Common myeloid progenitor, CD34-positive (primary cell): ENCODE measurements around the gene MSH2.

ENCODE experiments used
- CTCF ChIA-PET: fragments of 350-600 bp; sonication (Branson Sonifier 250); formaldehyde crosslinking; loops from one replicate; lab custom pipeline; 2021; ENCODE audit warnings: antibody characterized with exemption; lab: Charles Lee
- POLR2A ChIA-PET: fragments of 350-600 bp; sonication (Branson Sonifier 250); formaldehyde crosslinking; loops from one replicate; lab custom pipeline; 2021; ENCODE audit warnings: antibody characterized with exemption; lab: Charles Lee
- DNase-seq, 3 donors: peaks; one replicate each; pipeline versions ENCODE4 v3.0.0 to v3.0.0-alpha.2; 2013
- H3K27ac ChIP-seq, 2 experiments: 1 replicate in 1 of 2; 2 replicates in 1 of 2; pipeline ENCODE4 v1.7.0; 2013; ENCODE audit warnings: inconsistent platforms in 2 of 2, low read length in 2 of 2, mild to moderate bottlenecking in 2 of 2, low read depth in 1 of 2, moderate library complexity in 1 of 2; ENCODE audit not compliant: severe bottlenecking in 2 of 2, insufficient read depth in 1 of 2, poor library complexity in 1 of 2
- H3K27me3 ChIP-seq, 5 experiments: replicated peaks in 2 of 5; 1 replicate in 3 of 5; 2 replicates in 2 of 5; pipeline versions ENCODE4 v1.6.1 to v1.7.0; 2013; ENCODE audit warnings: low read length in 4 of 5, mild to moderate bottlenecking in 2 of 5, moderate library complexity in 2 of 5, inconsistent platforms in 1 of 5; ENCODE audit not compliant: insufficient read depth in 5 of 5, control insufficient read depth in 4 of 5
- H3K36me3 ChIP-seq, 4 experiments: 1 replicate in 2 of 4; 2 replicates in 2 of 4; pipeline versions ENCODE4 v1.6.1 to v1.7.0; 2013; ENCODE audit warnings: low read length in 3 of 4, control low read depth in 1 of 4, mild to moderate bottlenecking in 1 of 4; ENCODE audit not compliant: control insufficient read depth in 4 of 4, insufficient read depth in 4 of 4
- H3K4me1 ChIP-seq, 4 experiments: 1 replicate in 3 of 4; 2 replicates in 1 of 4; pipeline versions ENCODE4 v1.6.1 to v1.7.1; 2013; ENCODE audit warnings: low read length in 3 of 4, mild to moderate bottlenecking in 3 of 4, control low read depth in 1 of 4, inconsistent platforms in 1 of 4, moderate library complexity in 1 of 4; ENCODE audit not compliant: control insufficient read depth in 4 of 4, insufficient read depth in 4 of 4; ENCODE audit errors: control extremely low read depth in 1 of 4
- H3K4me3 ChIP-seq, 7 experiments: 1 replicate in 4 of 7; 2 replicates in 3 of 7; pipeline versions ENCODE4 v1.5.1 to v1.7.0; 2013; ENCODE audit warnings: mild to moderate bottlenecking in 7 of 7, low read length in 6 of 7, moderate library complexity in 6 of 7, inconsistent platforms in 2 of 7, low read depth in 2 of 7, control low read depth in 1 of 7; ENCODE audit not compliant: insufficient read depth in 4 of 7, control insufficient read depth in 1 of 7; ENCODE audit errors: extremely low read depth in 1 of 7
- H3K9me3 ChIP-seq, 5 experiments: 1 replicate in 4 of 5; 2 replicates in 1 of 5; pipeline versions ENCODE4 v1.6.1 to v1.7.1; 2013; ENCODE audit warnings: low read length in 4 of 5, mild to moderate bottlenecking in 2 of 5, inconsistent platforms in 1 of 5, low read depth in 1 of 5, moderate library complexity in 1 of 5; ENCODE audit not compliant: control insufficient read depth in 4 of 5, insufficient read depth in 2 of 5; ENCODE audit errors: control extremely low read depth in 1 of 5
- WGBS: methylation state at CpG from one replicate; pipeline ENCODE4 v1.1.5; 2013; ENCODE audit not compliant: insufficient coverage; 5-methylcytosine and 5-hydroxymethylcytosine counted together

MSH2 gene

DNA sequence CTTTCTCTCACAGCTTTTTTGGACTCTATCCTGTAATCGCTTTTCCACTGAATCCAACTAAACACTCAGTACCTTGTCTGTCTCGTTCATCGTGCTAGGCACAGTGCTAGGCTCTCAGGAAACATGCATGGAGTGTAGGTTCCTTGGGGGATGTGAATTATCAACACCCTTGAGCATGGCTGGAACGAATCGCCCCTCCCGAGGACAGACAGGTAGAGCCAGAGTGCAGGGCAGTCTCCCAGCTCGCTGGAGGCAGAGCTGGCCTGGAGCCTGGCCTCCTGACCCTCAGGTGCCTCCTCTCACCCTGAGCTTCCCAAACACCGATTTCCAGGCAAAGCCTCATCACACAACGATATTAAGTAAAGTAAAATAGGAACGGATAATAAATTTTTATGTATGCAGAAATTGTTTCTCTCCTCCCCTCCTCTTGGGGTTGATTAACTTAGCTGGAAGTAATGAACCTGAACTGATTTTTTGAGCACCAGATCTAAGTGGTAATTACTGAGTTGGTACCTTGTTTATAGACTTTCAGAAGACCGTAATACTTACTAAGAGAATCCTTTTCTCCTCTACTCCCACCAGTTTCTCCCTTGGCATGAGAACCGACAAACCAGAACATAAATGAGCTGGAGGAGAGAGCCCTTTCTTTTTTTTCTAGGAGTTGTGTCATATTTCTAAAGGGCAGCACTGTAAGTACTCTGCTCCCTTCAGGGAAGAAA lies 90.5 kb downstream of the MSH2 start:
- H3K36me3 ChIP-seq = no peaks in the 10 kb centered on the region
- H3K4me3 ChIP-seq = no peak overlapping the region
- no peak overlapping the region for H3K27ac ChIP-seq
- ChIA-PET CTCF (interaction anchor here (0.8 kb wide), 1 partner anchor 11 kb away, joined by 3 read pairs; no protein-coding TSS in a partner anchor), POLR2A (interaction anchor here (0.6 kb wide), 1 partner anchor 325 kb away, joined by 3 read pairs; no protein-coding TSS in a partner anchor)
- DNase-seq = no peak
- peaks cover 0 to 2% (median 0%) of the 10 kb centered on the region in 4 experiments for H3K4me1 ChIP-seq
- 100% methylated on average over 2 of the region's 12 CpGs for WGBS
- H3K27me3 ChIP-seq = no peaks in the 10 kb centered on the region
- H3K9me3 ChIP-seq = peaks cover 0 to 4% (median 0%) of the 10 kb centered on the region in 5 experiments

DNA sequence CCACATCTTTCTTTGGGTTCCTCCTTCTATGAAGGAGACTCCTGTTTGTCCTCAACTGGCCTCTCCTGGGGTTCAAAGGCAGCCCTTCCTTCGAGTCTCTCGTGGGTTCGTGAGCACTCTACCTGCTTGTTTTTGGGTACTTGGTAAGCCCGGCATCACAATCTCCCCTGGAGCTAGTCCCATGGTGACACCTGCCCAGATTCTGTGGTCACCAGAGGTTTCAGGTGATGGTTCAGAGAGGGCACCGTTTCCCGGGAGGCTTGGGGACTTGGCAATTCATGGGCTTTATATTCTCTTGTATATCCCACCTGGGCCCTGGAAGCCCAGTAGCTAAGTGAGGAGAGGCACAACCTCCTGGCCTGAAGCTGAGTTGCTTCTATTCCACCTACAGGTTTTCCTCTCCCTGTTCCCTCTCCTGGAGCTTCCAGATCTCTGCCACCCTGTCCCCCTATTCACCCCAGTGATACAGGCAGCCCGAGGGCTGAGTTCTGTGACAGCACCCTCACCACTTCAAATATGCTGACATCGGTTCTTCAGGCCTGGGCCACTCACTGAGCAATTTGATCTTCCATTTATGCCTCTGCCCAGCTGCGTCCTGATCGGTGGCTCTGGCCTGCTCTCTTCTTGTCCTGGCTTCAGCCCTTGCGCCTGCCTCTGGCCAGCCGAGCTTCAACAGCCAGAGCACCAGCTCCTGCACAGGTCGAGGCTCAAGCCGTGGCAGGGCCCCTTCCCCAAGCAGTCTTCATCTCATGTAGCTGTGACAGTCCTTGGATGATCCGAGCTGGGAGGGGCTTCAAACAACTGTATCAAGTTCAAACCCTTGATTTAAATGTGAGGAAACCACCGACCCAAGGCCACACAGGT lies 91.5 kb downstream of the MSH2 start:
- no peak overlapping the region for H3K27ac ChIP-seq
- H3K9me3 ChIP-seq = peaks cover 0 to 8% (median 6%) of the 10 kb centered on the region in 5 experiments
- WGBS = 95% methylated on average over 14 of the region's 16 CpGs
- ChIA-PET POLR2A (interaction anchor here (0.6 kb wide), 2 partner anchors 13 to 324 kb away, joined by 3 read pairs; no protein-coding TSS in a partner anchor), CTCF (interaction anchor here (0.8 kb wide), 1 partner anchor 12 kb away, joined by 3 read pairs; no protein-coding TSS in a partner anchor)
- DNase-seq = no peak
- H3K4me3 ChIP-seq = no peak overlapping the region
- H3K4me1 ChIP-seq = no peaks in the 10 kb centered on the region
- no peaks in the 10 kb centered on the region for H3K36me3 ChIP-seq
- no peaks in the 10 kb centered on the region for H3K27me3 ChIP-seq

DNA sequence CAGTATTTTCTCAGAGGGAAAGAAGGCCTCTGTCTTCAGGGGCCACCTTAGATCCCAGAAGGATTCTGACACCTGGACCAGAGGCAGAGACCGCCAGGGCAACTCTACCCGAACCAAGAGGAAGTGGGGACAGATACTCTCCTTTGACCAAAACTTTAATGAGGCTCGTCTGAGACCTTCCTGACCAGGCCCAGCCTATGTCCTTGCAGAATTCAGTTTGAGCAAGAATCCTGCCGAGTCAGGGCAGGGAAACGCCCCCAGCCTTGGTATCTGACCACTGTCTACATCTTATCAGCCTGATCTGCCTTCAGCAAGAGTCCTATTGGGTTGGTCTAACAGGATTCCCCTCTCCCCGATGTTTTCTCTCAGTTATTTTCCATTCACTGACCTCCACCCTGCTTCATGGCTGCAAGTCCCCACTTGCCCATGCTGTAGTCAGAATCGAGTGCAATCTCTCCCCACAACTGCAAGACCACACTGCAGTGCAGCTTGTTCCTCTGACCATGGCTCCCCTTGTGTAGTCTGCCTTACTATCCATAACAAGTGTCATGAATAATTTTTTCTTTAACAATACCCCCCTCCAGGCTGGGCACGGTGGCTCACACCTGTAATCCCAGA lies 95.0 kb downstream of the MSH2 start:
- Histone ChIP-seq H3K4me3 (no peak overlapping the region), H3K4me1 (no peaks in the 10 kb centered on the region), H3K27me3 (no peaks in the 10 kb centered on the region), H3K27ac (no peak overlapping the region), H3K9me3 (peaks cover 0 to 18% (median 15%) of the 10 kb centered on the region in 5 experiments), H3K36me3 (no peaks in the 10 kb centered on the region)
- no peak for DNase-seq
- WGBS = 98% methylated on average over 8 of the region's 8 CpGs
- POLR2A ChIA-PET = no interaction called here
- CTCF ChIA-PET = no interaction called here

DNA sequence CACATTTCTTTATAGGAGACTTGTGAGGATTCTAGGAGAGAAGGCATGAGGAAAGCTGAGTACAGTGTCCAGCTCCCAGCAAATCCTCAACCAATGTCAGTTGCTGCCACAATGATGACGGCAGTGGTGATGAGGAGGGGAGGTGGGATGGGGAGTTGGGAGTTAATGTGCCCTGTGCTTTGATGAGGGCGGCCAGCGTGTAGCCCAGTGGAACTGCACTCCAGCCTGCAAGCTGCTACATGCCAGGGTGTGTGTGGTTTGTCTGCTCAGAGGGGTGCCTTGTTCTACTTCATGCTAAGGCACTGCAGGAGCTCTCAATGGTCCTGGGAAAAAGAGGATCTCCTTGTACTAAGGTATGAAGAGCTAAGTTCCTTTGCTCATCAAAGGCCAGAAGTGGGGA lies 96.1 kb downstream of the MSH2 start:
- H3K36me3 ChIP-seq = no peaks in the 10 kb centered on the region
- no peak overlapping the region for H3K27ac ChIP-seq
- 89% methylated on average over 3 of the region's 3 CpGs for WGBS
- H3K4me1 ChIP-seq = no peaks in the 10 kb centered on the region
- no peak overlapping the region for H3K4me3 ChIP-seq
- no peaks in the 10 kb centered on the region for H3K27me3 ChIP-seq
- CTCF ChIA-PET = interaction anchor here (0.8 kb wide), 1 partner anchor 10 kb away, joined by 3 read pairs; no protein-coding TSS in a partner anchor
- DNase-seq = no peak
- POLR2A ChIA-PET = no interaction called here
- peaks cover 0 to 18% (median 15%) of the 10 kb centered on the region in 5 experiments for H3K9me3 ChIP-seq

DNA sequence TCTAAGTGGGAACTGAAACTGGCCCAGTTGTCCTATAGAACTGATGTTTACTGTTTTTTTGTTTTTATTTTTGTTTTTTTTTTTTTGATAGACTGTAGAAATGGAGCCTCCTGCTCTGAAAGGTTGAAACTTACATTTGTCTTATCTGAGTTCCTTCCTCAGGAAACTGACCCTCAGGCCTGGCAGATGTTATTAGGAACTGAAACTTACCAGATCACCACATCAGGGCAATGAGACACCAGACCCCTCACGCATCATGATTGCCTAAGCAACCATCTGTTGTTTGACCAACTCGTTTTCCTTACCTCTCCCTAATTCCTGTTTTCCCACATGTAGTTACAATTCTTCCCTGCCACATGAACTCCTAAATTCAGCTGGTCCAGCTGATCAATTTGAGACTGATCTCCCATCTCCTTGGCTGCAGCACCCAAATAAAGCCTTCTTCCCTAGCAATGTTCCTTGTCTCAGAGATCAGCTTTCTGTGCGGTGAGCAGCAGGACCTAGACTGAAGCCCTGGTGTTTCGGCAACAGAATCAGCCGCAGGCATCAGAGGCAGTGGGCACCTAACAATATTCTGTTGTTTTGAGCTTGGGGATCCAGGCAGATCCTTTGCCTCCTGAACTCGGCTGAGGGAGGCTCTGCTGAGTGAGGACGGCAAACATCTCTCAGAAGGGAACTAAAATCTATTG lies 96.8 kb downstream of the MSH2 start:
- H3K27me3 ChIP-seq = no peaks in the 10 kb centered on the region
- 95% methylated on average over 7 of the region's 7 CpGs for WGBS
- POLR2A ChIA-PET = no interaction called here
- CTCF ChIA-PET = interaction anchor here (0.8 kb wide), 1 partner anchor 9 kb away, joined by 3 read pairs; no protein-coding TSS in a partner anchor
- no peak overlapping the region for H3K27ac ChIP-seq
- H3K36me3 ChIP-seq = no peaks in the 10 kb centered on the region
- H3K9me3 ChIP-seq = peaks cover 0 to 21% (median 17%) of the 10 kb centered on the region in 5 experiments
- no peak for DNase-seq
- no peaks in the 10 kb centered on the region for H3K4me1 ChIP-seq
- no peak overlapping the region for H3K4me3 ChIP-seq

DNA sequence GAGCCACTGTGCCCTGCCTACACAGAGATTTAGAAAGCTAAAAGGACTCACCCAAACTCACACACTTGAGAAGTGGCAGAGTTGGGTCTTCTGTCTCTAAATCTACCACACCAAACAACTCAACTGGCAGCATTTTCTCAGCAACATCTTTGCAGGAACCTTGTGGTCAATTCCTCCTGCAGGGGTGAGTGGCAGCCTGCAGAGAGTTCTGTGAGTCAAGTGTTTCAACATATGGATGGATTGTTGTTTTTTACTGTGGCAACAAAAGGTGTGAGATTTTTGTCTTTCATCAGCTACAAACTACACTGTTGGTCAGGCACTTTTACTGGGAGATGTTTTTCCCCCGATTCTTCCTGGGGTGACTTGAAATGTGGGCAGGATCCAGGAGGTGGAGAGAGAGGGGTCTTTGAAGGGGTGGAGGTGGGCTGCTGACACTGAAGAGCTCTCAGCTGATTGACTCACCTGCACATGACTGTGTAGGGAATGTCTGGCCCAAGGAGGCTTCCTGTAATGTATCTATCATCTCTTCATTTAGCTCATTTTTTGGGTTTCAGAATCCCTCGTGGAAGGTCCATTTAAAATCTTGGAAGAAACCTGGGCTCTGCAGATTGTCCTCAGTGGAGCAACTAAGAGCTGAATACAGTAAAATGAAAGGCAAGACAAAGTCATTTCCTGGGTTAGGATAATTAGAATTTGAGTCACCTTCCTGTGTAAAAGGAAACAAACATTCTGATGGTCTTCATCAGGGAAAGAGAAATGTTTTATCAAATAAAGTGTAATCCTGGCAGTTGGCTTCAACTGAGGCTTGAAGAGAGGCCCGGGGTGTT lies 98.6 kb downstream of the MSH2 start:
- Histone ChIP-seq H3K36me3 (no peaks in the 10 kb centered on the region), H3K27ac (no peak overlapping the region), H3K27me3 (no peaks in the 10 kb centered on the region), H3K4me1 (peaks cover 0 to 1% (median 0%) of the 10 kb centered on the region in 4 experiments), H3K4me3 (no peak overlapping the region), H3K9me3 (peaks cover 0 to 32% (median 23%) of the 10 kb centered on the region in 5 experiments)
- WGBS = no CpG with 5 or more reads among the region's 3 CpGs
- peak in 1 of 3 donors; percentile 10 for DNase-seq
- POLR2A ChIA-PET = no interaction called here
- CTCF ChIA-PET = interaction anchor here (0.8 kb wide), 1 partner anchor 266 kb away, joined by 3 read pairs; no protein-coding TSS in a partner anchor
